H1 (cell line): Measurements from ENCODE around the gene UBE4B. TPM values are rescaled to one million over a fixed set of nuclear protein-coding genes. Genes with fewer than 3 reads are reported as not detected.

Experiments used
- CTCF ChIP-seq, 3 experiments: IDR thresholded peaks; 1 replicate in 2 of 3; 2 replicates in 1 of 3; pipeline versions ENCODE4 v1.5.1 to v1.6.1; 2011; ENCODE audit warnings: low read length in 3 of 3, mild to moderate bottlenecking in 3 of 3, inconsistent platforms in 2 of 3, low read depth in 1 of 3, moderate library complexity in 1 of 3; ENCODE audit not compliant: insufficient read depth in 1 of 3; ENCODE audit errors: control extremely low read depth in 1 of 3
- SP4 ChIP-seq: IDR thresholded peaks from 2 replicates; pipeline ENCODE4 v1.6.1; 2012; ENCODE audit warnings: low read length, inconsistent platforms
- USF2 ChIP-seq: IDR thresholded peaks from 2 replicates; pipeline ENCODE4 v1.6.1; 2011; ENCODE audit warnings: low read length, improper control_type of control experiment
- polyA plus RNA-seq, 7 experiments: library from polyadenylated mRNA; depleted of rRNA in 3 of 7; stranded (reverse) in 5 of 7; unstranded in 2 of 7; fragments of >200 nt in 5 of 7; fragments of 200-250 nt in 2 of 7; gene quantifications; 1 replicate in 5 of 7; 2 replicates in 1 of 7; 4 replicates in 1 of 7; pipeline versions ENCODE4 v1.2.1 to v1.2.3, GENCODE V29; 2011 to 2013; ENCODE audit warnings: missing spikeins in 2 of 7, mixed read lengths in 2 of 7
- total RNA-seq: library from RNA; stranded (reverse); fragmentation: NEBNext Ultra II Directional; extraction: Animal tissue kit (Norgen Biotek cat#: 25700); gene quantifications from 2 replicates; pipeline ENCODE4 v1.2.1, GENCODE V29; 2021

UBE4B gene
- total and polyA plus RNA-seq, 2 of the 8 experiments (the other 6 are each of a cell fraction or from before 2014, with no cell fraction given): 24.5 to 90.1 TPM

GRCh38 chr1:10068605-10069294 is 36.0 kb downstream of the UBE4B start (continued):
- TF ChIP-seq CTCF (IDR thresholded peaks at IDR 0.05; ENCODE audit: control extremely low read depth in 1 of 3, insufficient read depth in 1 of 3, low read depth in 1 of 3, low read length in 3 of 3): no peak
- TF ChIP-seq USF2: no peak
- TF ChIP-seq SP4: no peak
